GM12891 (cell line): ENCODE measurements around the gene BRD9.

Source experiments
- PAX5 ChIP-seq: IDR thresholded peaks from 2 replicates; pipeline ENCODE4 v1.6.1; 2011; ENCODE audit warnings: low read length, moderate library complexity, mild to moderate bottlenecking; ENCODE audit not compliant: insufficient read depth, severe bottlenecking
- POLR2A ChIP-seq: IDR thresholded peaks from 2 replicates; pipeline ENCODE4 v1.6.1; 2011; ENCODE audit warnings: low read depth, low read length, control low read depth
- POLR2AphosphoS5 ChIP-seq: IDR thresholded peaks from 2 replicates; pipeline ENCODE4 v1.6.1; 2011; ENCODE audit warnings: low read depth, low read length, control low read depth
- SPI1 ChIP-seq: IDR thresholded peaks from 2 replicates; pipeline ENCODE4 v1.6.1; 2011; ENCODE audit warnings: low read depth, low read length, control low read depth

- TF ChIP-seq SPI1: no peak
- no peak for TF ChIP-seq POLR2AphosphoS5
- no peak for TF ChIP-seq POLR2A
- TF ChIP-seq PAX5: no peak
These were observed 26.8 kb downstream of the BRD9 start for GRCh38 chr5:865771-866170.
